Keratinocyte (primary cell): ENCODE data around the gene JOSD2. TPM values are rescaled to one million over a fixed set of nuclear protein-coding genes. Genes with fewer than 3 reads are reported as not detected.

ENCODE experiments used
- DNase-seq: peaks from one replicate; pipeline ENCODE4 v3.0.0-alpha.2; 2011; ENCODE audit warnings: low read depth, missing footprints, low spot score
- FAIRE-seq: peaks from 2 replicates; lab custom pipeline; 2011; peaks lifted over from hg19 to GRCh38; lab: Jason Lieb, UNC
- H2AFZ ChIP-seq: 2 replicates; pipeline ENCODE4 v1.6.0; 2012; ENCODE audit warnings: low read length, control low read depth, inconsistent platforms; ENCODE audit not compliant: control insufficient read depth
- H3K27ac ChIP-seq: 2 replicates; pipeline ENCODE4 v1.5.1; 2011; ENCODE audit warnings: low read length; ENCODE audit not compliant: control insufficient read depth, insufficient read depth
- H3K27me3 ChIP-seq: 3 replicates; pipeline ENCODE4 v1.6.0; 2011; ENCODE audit warnings: low read length; ENCODE audit not compliant: control insufficient read depth, insufficient read depth; ENCODE audit errors: extremely low read depth
- H3K36me3 ChIP-seq, 2 experiments: 2 replicates in 1 of 2; 3 replicates in 1 of 2; pipeline ENCODE4 v1.5.1; 2011; ENCODE audit warnings: low read length in 2 of 2, mild to moderate bottlenecking in 1 of 2; ENCODE audit not compliant: control insufficient read depth in 2 of 2, insufficient read depth in 2 of 2; ENCODE audit errors: extremely low read depth in 1 of 2
- H3K4me1 ChIP-seq: 3 replicates; pipeline ENCODE4 v1.5.1; 2011; ENCODE audit warnings: low read length; ENCODE audit not compliant: control insufficient read depth, insufficient read depth; ENCODE audit errors: extremely low read depth
- H3K4me2 ChIP-seq: 3 replicates; pipeline ENCODE4 v1.6.0; 2011; ENCODE audit warnings: low read depth, low read length; ENCODE audit not compliant: control insufficient read depth, insufficient read depth; ENCODE audit errors: extremely low read depth
- H3K4me3 ChIP-seq, 3 experiments: fragments of 200-600 bp in 1 of 3; sonication (generic) in 1 of 3; 2 replicates in 2 of 3; 3 replicates in 1 of 3; pipeline ENCODE4 v1.5.1; 2011 to 2016; ENCODE audit warnings: low read length in 3 of 3, mild to moderate bottlenecking in 3 of 3, control low read depth in 2 of 3, inconsistent platforms in 1 of 3, low read depth in 1 of 3, mixed read lengths in 1 of 3, mixed run types in 1 of 3, moderate library complexity in 1 of 3; ENCODE audit not compliant: control insufficient read depth in 2 of 3, insufficient read depth in 2 of 3; ENCODE audit errors: extremely low read depth in 1 of 3
- H3K79me2 ChIP-seq: 2 replicates; pipeline ENCODE4 v1.6.0; 2012; ENCODE audit warnings: low read length; ENCODE audit not compliant: control insufficient read depth, insufficient read depth
- H3K9ac ChIP-seq: 3 replicates; pipeline ENCODE4 v1.6.0; 2011; ENCODE audit warnings: low read length; ENCODE audit not compliant: control insufficient read depth, insufficient read depth; ENCODE audit errors: extremely low read depth
- H3K9me1 ChIP-seq: 3 replicates; pipeline ENCODE4 v1.6.0; 2011; ENCODE audit warnings: low read length; ENCODE audit not compliant: control insufficient read depth, insufficient read depth; ENCODE audit errors: extremely low read depth
- H3K9me3 ChIP-seq: 2 replicates; pipeline ENCODE4 v1.5.1; 2012; ENCODE audit warnings: low read depth, low read length; ENCODE audit not compliant: control insufficient read depth
- H4K20me1 ChIP-seq: 3 replicates; pipeline ENCODE4 v1.6.0; 2011; ENCODE audit warnings: low read length; ENCODE audit not compliant: control insufficient read depth, insufficient read depth; ENCODE audit errors: extremely low read depth
- CTCF ChIP-seq, 3 experiments: IDR thresholded peaks in 1 of 3; conservative IDR thresholded peaks in 1 of 3; optimal IDR thresholded peaks in 1 of 3; 2 replicates in 2 of 3; 3 replicates in 1 of 3; pipeline versions ENCODE3 to v1.5.1; 2011; ENCODE audit warnings: low read length in 3 of 3, mild to moderate bottlenecking in 3 of 3, moderate library complexity in 2 of 3, control low read depth in 1 of 3, inconsistent platforms in 1 of 3; ENCODE audit not compliant: insufficient read depth in 2 of 3; ENCODE audit errors: extremely low read depth in 1 of 3
- dilution Hi-C: fragments of 300-500 bp; cut with MboI; formaldehyde crosslinking; loops from one replicate; pipeline ENCODE4 v1.7.0; 2020; ENCODE audit warnings: low sequenced_read_pairs; ENCODE audit not compliant: extremely low pct_ligation_motif_present
- polyA plus RNA-seq, 5 experiments: library from polyadenylated mRNA; depleted of rRNA in 3 of 5; stranded (reverse) in 3 of 5; stranded (forward) in 1 of 5; unstranded in 1 of 5; fragments of >200 nt; gene quantifications; 1 replicate in 1 of 5; 2 replicates in 3 of 5; 3 replicates in 1 of 5; pipeline versions ENCODE4 v1.2.1 to v1.2.3, GENCODE V29; 2011 to 2012; ENCODE audit warnings: missing spikeins in 2 of 5, low read depth in 1 of 5, low replicate concordance in 1 of 5

JOSD2 gene
- polyA plus RNA-seq, 1 donor (not counting 4 experiments of a cell fraction or from before 2014, with no cell fraction given): 18.7 TPM

- Histone ChIP-seq H3K27me3 (no peaks in the 10 kb centered on the region), H3K27ac (no peak overlapping the region), H3K4me2 (no peak overlapping the region), H3K9ac (no peak overlapping the region), H3K9me3 (no peaks in the 10 kb centered on the region), H3K36me3 (no peaks in the 10 kb centered on the region), H4K20me1 (no peaks in the 10 kb centered on the region), H3K9me1 (no peaks in the 10 kb centered on the region), H3K4me3 (no peak overlapping the region), H3K79me2 (no peaks in the 10 kb centered on the region), H2AFZ (no peak overlapping the region), H3K4me1 (no peaks in the 10 kb centered on the region)
- no peak for FAIRE-seq
- dilution Hi-C loops: no loop called here
- no peak for DNase-seq
- no peak for TF ChIP-seq CTCF (optimal IDR thresholded peaks at IDR 0.05 in 1 of 3, IDR thresholded peaks at IDR 0.05 in 1 of 3, conservative IDR thresholded peaks at IDR 0.05 in 1 of 3; ENCODE audit: extremely low read depth in 1 of 3, insufficient read depth in 2 of 3, low read length in 3 of 3)
Observed at GRCh38 chr19:50457300-50457699, 53.7 kb downstream of the JOSD2 start.

Other genes with a start within 250 kb of the JOSD2 start
- 0.01 to 0.08 TPM in 2 of 3 replicates, not detected in the other for gene KCNC3, start 181.8 kb downstream of the JOSD2 start, polyA plus RNA-seq
- gene NAPSA, start 145.6 kb downstream of the JOSD2 start, polyA plus RNA-seq: 0.51 to 2.8 TPM (median 0.94 TPM) in 3 replicates
- gene NR1H2, start 134.7 kb downstream of the JOSD2 start, polyA plus RNA-seq: 19.5 to 32.3 TPM (median 27.4 TPM) in 3 replicates
- gene POLD1, start 126.8 kb downstream of the JOSD2 start, polyA plus RNA-seq: 8.7 to 12.2 TPM (median 10.7 TPM) in 3 replicates
- 0.10 TPM in 1 of 3 replicates, not detected in the others for gene SPIB, start 92.3 kb downstream of the JOSD2 start, polyA plus RNA-seq
- gene MYBPC2, start 78.3 kb downstream of the JOSD2 start, polyA plus RNA-seq: 0.01 TPM in 1 of 3 replicates, not detected in the others
- 26.7 to 36.9 TPM (median 32.3 TPM) in 3 replicates for gene EMC10, start 34.7 kb downstream of the JOSD2 start, polyA plus RNA-seq
- gene GARIN5A, start 34.3 kb downstream of the JOSD2 start, polyA plus RNA-seq: 0.37 to 0.83 TPM (median 0.64 TPM) in 3 replicates
- not detected in 3 replicates for gene ASPDH, start 2.7 kb upstream of the JOSD2 start, polyA plus RNA-seq
- gene LRRC4B, start 57.2 kb upstream of the JOSD2 start, polyA plus RNA-seq: not detected in 3 replicates
- not detected in 3 replicates for gene SYT3, start 128.7 kb upstream of the JOSD2 start, polyA plus RNA-seq
- not detected in 3 replicates for gene C19orf81, start 138.3 kb upstream of the JOSD2 start, polyA plus RNA-seq
- gene SHANK1, start 208.6 kb upstream of the JOSD2 start, polyA plus RNA-seq: 0.10 to 0.82 TPM (median 0.51 TPM) in 3 replicates
- 0.56 to 1.2 TPM (median 0.67 TPM) in 3 replicates for gene CLEC11A, start 212.2 kb upstream of the JOSD2 start, polyA plus RNA-seq